ENCODE measurements around the gene IL10.

IL10 gene

GRCh38 chr1:206745301-206745700 is 27.0 kb downstream of the IL10 start:
- Histone ChIP-seq H3K4me3 (ENCODE audit: low read depth, low read length) (no peak overlapping the region), H3K27ac (ENCODE audit: extremely low read depth, low read depth, low read length) (no peak overlapping the region), H3K4me1 (ENCODE audit: control insufficient read depth, insufficient read depth, low read length) (no peaks in the 10 kb centered on the region), H3K36me3 (ENCODE audit: control insufficient read depth in 2 of 2, insufficient read depth in 1 of 2, low read length in 2 of 2) (no peaks in the 10 kb centered on the region), H3K9me3 (ENCODE audit: control insufficient read depth, insufficient read depth, low read depth, low read length) (no peaks in the 10 kb centered on the region)
- TF ChIP-seq ZNF664 (tag by site-specific recombination; IDR thresholded peaks at IDR 0.05): no peak
- TF ChIP-seq GLIS1 (tag by site-specific recombination; IDR thresholded peaks at IDR 0.05): no peak
- no peak for TF ChIP-seq TRIM28 (IDR thresholded peaks at IDR 0.05; ENCODE audit: borderline replicate concordance, low read length)
- no peak for TF ChIP-seq REPIN1 (tag by site-specific recombination; IDR thresholded peaks at IDR 0.05; ENCODE audit: low read depth)
- no peak for TF ChIP-seq ZNF549 (tag by site-specific recombination; IDR thresholded peaks at IDR 0.05)
- no peak for TF ChIP-seq ZNF114 (tag by site-specific recombination; IDR thresholded peaks at IDR 0.05)
- TF ChIP-seq KLF7 (tag by site-specific recombination; IDR thresholded peaks at IDR 0.05; ENCODE audit: borderline replicate concordance): no peak
- no peak for TF ChIP-seq ZBTB48 (tag by site-specific recombination; IDR thresholded peaks at IDR 0.05)
- no peak for TF ChIP-seq ZNF175 (tag by site-specific recombination; IDR thresholded peaks at IDR 0.05)
- no peak for TF ChIP-seq ZSCAN30 (tag by site-specific recombination; IDR thresholded peaks at IDR 0.05)
- TF ChIP-seq FEZF1 (tag by site-specific recombination; IDR thresholded peaks at IDR 0.05): no peak
- TF ChIP-seq ZNF529 (tag by site-specific recombination; IDR thresholded peaks at IDR 0.05; ENCODE audit: insufficient replicate concordance): no peak
- no peak for TF ChIP-seq SCRT2 (tag by site-specific recombination; IDR thresholded peaks at IDR 0.05)
- no peak for TF ChIP-seq ZNF548 (tag by site-specific recombination; IDR thresholded peaks at IDR 0.05)
- TF ChIP-seq ZNF488 (tag by site-specific recombination; IDR thresholded peaks at IDR 0.05): no peak
- no peak for TF ChIP-seq ZNF473 (tag by site-specific recombination; IDR thresholded peaks at IDR 0.05)
- no peak for TF ChIP-seq ZNF292 (tag by site-specific recombination; IDR thresholded peaks at IDR 0.05; ENCODE audit: borderline replicate concordance, low read depth)
- POLR2A ChIA-PET: no interaction called here
- CTCF ChIA-PET: interaction anchor here (0.7 to 1.2 kb wide), 3 partner anchors 11 to 189 kb away, joined by 3 to 5 read pairs (median 4); no protein-coding TSS in a partner anchor

GRCh38 chr1:206744683-206745082 is 27.6 kb downstream of the IL10 start:
- H3K27ac ChIP-seq (ENCODE audit: extremely low read depth, low read depth, low read length): no peak overlapping the region
- H3K9me3 ChIP-seq (ENCODE audit: control insufficient read depth, insufficient read depth, low read depth, low read length): no peaks in the 10 kb centered on the region
- no peaks in the 10 kb centered on the region for H3K4me1 ChIP-seq (ENCODE audit: control insufficient read depth, insufficient read depth, low read length)
- CTCF ChIA-PET: interaction anchor here (0.7 to 1.1 kb wide), 4 partner anchors 10 to 339 kb away, joined by 3 to 4 read pairs (median 4); no protein-coding TSS in a partner anchor
- no peak overlapping the region for H3K4me3 ChIP-seq (ENCODE audit: low read depth, low read length)
- no peaks in the 10 kb centered on the region for H3K36me3 ChIP-seq (ENCODE audit: control insufficient read depth in 2 of 2, insufficient read depth in 1 of 2, low read length in 2 of 2)
- POLR2A ChIA-PET: no interaction called here
- TF ChIP-seq ZNF692 (tag by site-specific recombination; IDR thresholded peaks at IDR 0.05) (0 out of 2 replicates have a peak, but pooled peaks have one; percentile 13), FEZF1 (tag by site-specific recombination; IDR thresholded peaks at IDR 0.05) (no peak)

- Histone ChIP-seq H3K4me3 (ENCODE audit: low read depth, low read length) (no peak overlapping the region), H3K36me3 (ENCODE audit: control insufficient read depth in 2 of 2, insufficient read depth in 1 of 2, low read length in 2 of 2) (no peaks in the 10 kb centered on the region), H3K4me1 (ENCODE audit: control insufficient read depth, insufficient read depth, low read length) (no peaks in the 10 kb centered on the region), H3K9me3 (ENCODE audit: control insufficient read depth, insufficient read depth, low read depth, low read length) (no peaks in the 10 kb centered on the region), H3K27ac (ENCODE audit: extremely low read depth, low read depth, low read length) (no peak overlapping the region)
- peak; percentile 47 for TF ChIP-seq ZFHX2 (tag by site-specific recombination; conservative IDR thresholded peaks at IDR 0.05)
- peak; percentile 65; the same call in 1 of the 2 replicates for TF ChIP-seq EGR2 (tag by site-specific recombination; IDR thresholded peaks at IDR 0.05; ENCODE audit: low read depth)
- no peak for TF ChIP-seq ZNF133 (tag by site-specific recombination; IDR thresholded peaks at IDR 0.05)
- no peak for TF ChIP-seq ZFP69B (tag by site-specific recombination; IDR thresholded peaks at IDR 0.05)
- POLR2A ChIA-PET: no interaction called here
- CTCF ChIA-PET: interaction anchor here (1.0 to 1.6 kb wide), 4 partner anchors 8 to 170 kb away, joined by 3 to 6 read pairs (median 4); no protein-coding TSS in a partner anchor
These were observed 29.4 kb downstream of the IL10 start for GRCh38 chr1:206742719-206743383.
